GM12892 (cell line): Measurements from ENCODE around the gene FBXW5.

ENCODE experiments used
- POLR2A ChIP-seq: IDR thresholded peaks from 2 replicates; pipeline ENCODE4 v1.6.1; 2011; ENCODE audit warnings: low read depth, low read length, control low read depth
- POLR2AphosphoS5 ChIP-seq: IDR thresholded peaks from 2 replicates; pipeline ENCODE4 v1.6.1; 2011; ENCODE audit warnings: low read depth, low read length, control low read depth
- TAF1 ChIP-seq: IDR thresholded peaks from 2 replicates; pipeline ENCODE4 v1.6.1; 2011; ENCODE audit warnings: low read depth, mild to moderate bottlenecking, control low read depth, low read length, borderline replicate concordance

DNA sequence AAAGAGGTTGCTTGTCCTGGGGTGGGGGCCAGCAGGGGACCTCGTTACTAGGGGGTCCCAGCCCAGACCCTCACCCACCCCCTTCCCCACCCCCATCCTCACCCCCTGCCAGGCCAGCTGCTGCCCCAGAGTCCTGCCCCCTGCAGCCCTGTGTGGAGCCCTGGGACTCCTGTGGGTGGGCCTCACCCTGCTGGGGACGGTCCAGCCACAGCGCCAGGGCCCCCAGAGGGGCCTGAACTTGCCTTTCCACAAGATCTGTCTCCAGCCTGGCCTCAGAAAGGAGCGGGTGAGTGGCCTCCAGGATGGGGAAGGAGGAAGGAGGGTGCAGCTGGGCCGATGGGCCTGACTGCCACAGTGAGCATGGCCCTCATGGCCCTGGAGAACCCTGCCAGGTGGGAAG is 25.2 kb upstream of the FBXW5 start:
- TF ChIP-seq POLR2A = no peak
- no peak for TF ChIP-seq POLR2AphosphoS5
- TF ChIP-seq TAF1 = no peak
